HG02623 (cell line): ENCODE measurements around the gene PINLYP.

Experiments used
- ATAC-seq: cut with Tn5 transposase; IDR thresholded peaks from one replicate; pipeline ENCODE4 v1.9.1; 2021; ENCODE audit warnings: moderate library complexity; ENCODE audit not compliant: unreplicated experiment

The PINLYP gene

DNA sequence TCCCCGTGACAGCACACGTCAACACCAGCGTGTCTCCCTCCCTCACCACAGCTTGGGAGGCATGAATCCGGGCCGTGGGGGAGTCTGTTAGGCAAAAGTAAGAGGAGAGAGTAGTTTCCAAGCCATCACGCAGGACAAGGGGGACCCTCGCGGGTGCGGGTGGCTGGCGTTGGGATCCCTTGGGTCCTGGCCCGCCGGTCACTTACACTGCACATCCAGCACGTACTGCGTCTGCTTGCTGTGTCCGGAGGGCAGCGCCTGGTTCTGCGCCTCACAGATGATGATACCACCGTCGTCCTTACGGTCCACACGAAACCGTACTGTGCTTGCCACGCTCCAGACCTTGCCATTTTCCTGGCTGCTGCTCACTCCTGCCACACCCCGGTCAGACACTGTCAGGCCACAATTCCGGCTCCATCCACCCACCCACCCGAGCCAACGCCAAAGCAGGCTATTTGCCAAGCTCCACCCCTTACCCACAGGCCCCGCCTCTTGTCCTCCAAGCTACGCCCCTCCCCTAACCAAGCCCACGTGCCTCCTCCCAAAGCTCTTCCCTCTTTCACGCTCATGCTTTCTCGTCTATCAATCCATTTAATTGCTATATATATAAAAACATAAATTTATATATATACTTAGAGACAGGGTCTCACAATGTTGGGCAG, 50.4 kb downstream of the PINLYP start:
- no peak for ATAC-seq

DNA sequence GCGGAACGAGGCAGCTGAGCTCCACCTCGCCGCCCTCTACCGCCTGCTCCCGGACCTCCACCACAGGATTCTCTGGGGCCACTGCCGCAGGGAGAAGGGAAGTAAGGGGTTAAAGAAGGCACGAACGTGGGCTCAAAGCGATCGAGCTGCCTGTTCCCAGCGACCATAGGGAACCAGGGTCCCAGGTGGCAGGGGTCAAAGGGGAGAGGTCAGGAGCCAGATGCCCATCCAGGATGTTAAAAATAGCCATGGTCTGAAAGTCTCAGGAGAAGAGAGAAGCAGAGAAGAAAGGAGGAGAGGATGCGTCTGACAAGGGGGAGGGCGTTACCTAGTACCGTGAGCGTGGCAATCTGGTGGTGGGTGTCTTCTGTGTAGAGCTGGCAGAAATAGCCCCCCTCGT, 51.2 kb downstream of the PINLYP start:
- no peak for ATAC-seq

DNA sequence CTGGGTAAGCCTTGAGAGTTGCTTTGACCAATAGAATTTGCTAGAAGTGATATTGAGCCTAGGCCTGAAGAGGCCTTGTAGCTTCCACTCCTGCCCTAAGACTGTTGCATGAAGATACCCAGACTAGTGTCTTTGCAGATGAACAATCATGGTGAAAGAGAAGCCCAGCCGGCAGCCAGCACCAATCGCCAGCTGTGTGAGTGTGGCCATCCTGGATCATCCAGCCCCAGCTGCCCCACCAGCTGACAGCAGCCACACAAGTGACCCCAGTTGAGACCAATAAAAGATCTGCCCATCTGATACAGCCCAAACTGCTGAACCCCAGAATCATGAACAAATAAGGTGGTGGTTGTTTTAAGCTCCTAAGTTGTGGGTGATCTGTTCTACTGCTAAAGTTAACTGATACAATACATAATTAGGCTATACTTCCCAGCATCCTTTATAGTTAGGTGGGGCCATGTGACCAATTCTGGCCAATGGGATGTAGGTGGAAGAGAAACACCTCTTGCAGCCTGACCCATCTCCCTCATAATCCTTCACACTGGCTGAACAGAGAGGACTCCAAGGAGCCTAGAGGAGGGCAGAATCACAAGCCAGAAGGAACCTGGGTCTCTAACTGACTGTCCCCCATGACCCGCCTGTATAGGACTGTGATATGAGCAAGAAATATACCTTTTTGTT, 53.2 kb downstream of the PINLYP start:
- no peak for ATAC-seq

DNA sequence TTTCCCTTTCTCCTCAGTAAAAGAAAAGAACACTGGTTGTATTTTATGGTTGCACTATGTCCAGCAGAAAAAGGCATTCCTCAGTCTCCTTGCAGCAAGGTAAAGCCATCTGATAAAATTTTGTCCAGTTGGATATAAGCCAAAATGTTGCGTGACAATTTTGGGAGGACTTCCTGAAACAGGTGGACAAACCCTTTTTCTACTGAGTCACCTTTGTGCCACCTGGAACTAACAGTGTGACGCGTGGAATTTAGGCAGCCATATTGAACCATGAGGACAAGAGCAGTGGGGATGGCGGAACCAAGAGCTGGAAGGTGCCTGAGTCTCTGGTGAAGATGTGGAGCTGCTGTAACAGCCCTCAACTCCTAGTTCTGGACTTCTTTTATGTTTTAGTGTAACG, 55.9 kb downstream of the PINLYP start:
- no peak for ATAC-seq
